DOHH2 (cell line): ENCODE results near the gene CTU1.

Experiments used
- H3F3A ChIP-seq: fragments of 200-600 bp; sonication (generic), shearing (Covaris generic); 2 replicates; pipeline ENCODE4 v1.6.0; 2016; ENCODE audit warnings: antibody characterized with exemption, mild to moderate bottlenecking; ENCODE audit not compliant: control insufficient read depth, insufficient read depth
- H3K27ac ChIP-seq: fragments of 200-600 bp; sonication (generic); 2 replicates; pipeline ENCODE4 v1.5.1; 2014; ENCODE audit warnings: low read depth, mild to moderate bottlenecking, low read length, moderate library complexity
- H3K27me3 ChIP-seq: fragments of 200-600 bp; sonication (generic); 2 replicates; pipeline ENCODE4 v1.6.1; 2014; ENCODE audit warnings: mild to moderate bottlenecking, low read length, mixed read lengths; ENCODE audit not compliant: control insufficient read depth
- H3K36me3 ChIP-seq: fragments of 200-600 bp; sonication (generic); 2 replicates; pipeline ENCODE4 v1.6.1; 2014; ENCODE audit warnings: mild to moderate bottlenecking, low read length, moderate library complexity, mixed read lengths; ENCODE audit not compliant: control insufficient read depth
- H3K4me1 ChIP-seq: fragments of 200-600 bp; sonication (generic); 2 replicates; pipeline ENCODE4 v1.6.1; 2014; ENCODE audit warnings: mild to moderate bottlenecking, low read length, mixed read lengths; ENCODE audit not compliant: control insufficient read depth
- H3K4me2 ChIP-seq: fragments of 200-600 bp; sonication (generic); 2 replicates; pipeline ENCODE4 v1.6.0; 2014; ENCODE audit warnings: mild to moderate bottlenecking, low read length, moderate library complexity
- H3K4me3 ChIP-seq: fragments of 200-600 bp; sonication (generic); 2 replicates; pipeline ENCODE4 v1.5.1; 2014; ENCODE audit warnings: mild to moderate bottlenecking, low read length, mixed read lengths
- H3K79me2 ChIP-seq: fragments of 200-600 bp; sonication (generic); 2 replicates; pipeline ENCODE4 v1.6.1; 2014; ENCODE audit warnings: mild to moderate bottlenecking, low read length, mixed read lengths; ENCODE audit not compliant: control insufficient read depth
- H3K9me2 ChIP-seq: fragments of 200-600 bp; sonication (generic); replicated peaks from 2 replicates; pipeline ENCODE4 v1.6.1; 2014; ENCODE audit warnings: mild to moderate bottlenecking, low read length, mixed read lengths; ENCODE audit not compliant: control insufficient read depth
- H3K9me3 ChIP-seq: fragments of 200-600 bp; sonication (generic); 2 replicates; pipeline ENCODE4 v1.6.1; 2014; ENCODE audit warnings: antibody characterized with exemption, low read length, mixed read lengths; ENCODE audit not compliant: control insufficient read depth, insufficient read depth
- H4K20me1 ChIP-seq: fragments of 200-600 bp; sonication (generic); 2 replicates; pipeline ENCODE4 v1.6.0; 2014; ENCODE audit warnings: low read depth, mild to moderate bottlenecking, antibody characterized with exemption, low read length, moderate library complexity; ENCODE audit not compliant: control insufficient read depth, insufficient read depth
- CTCF ChIP-seq: fragments of 200-600 bp; sonication (generic); IDR thresholded peaks from one replicate; pipeline ENCODE4 v1.5.1; 2014; ENCODE audit warnings: antibody characterized with exemption, mild to moderate bottlenecking, low read depth, low read length; ENCODE audit not compliant: poor library complexity, severe bottlenecking
- EZH2phosphoT487 ChIP-seq: fragments of 200-600 bp; sonication (generic); IDR thresholded peaks from 2 replicates; pipeline ENCODE4 v1.6.1; 2017; ENCODE audit warnings: borderline replicate concordance, mild to moderate bottlenecking, antibody characterized with exemption, low read length, moderate library complexity, mixed read lengths

CTU1 gene

GRCh38 chr19:51097796-51098195, 10.4 kb downstream of the CTU1 start:
- Histone ChIP-seq H3K9me2 (no peaks in the 10 kb centered on the region), H3K4me1 (peaks cover 6% of the 10 kb centered on the region), H3F3A (no peaks in the 10 kb centered on the region), H4K20me1 (no peaks in the 10 kb centered on the region), H3K36me3 (peaks cover 26% of the 10 kb centered on the region), H3K9me3 (no peaks in the 10 kb centered on the region), H3K27me3 (no peaks in the 10 kb centered on the region), H3K27ac (no peak overlapping the region), H3K4me2 (no peak overlapping the region), H3K4me3 (no peak overlapping the region), H3K79me2 (peaks cover 11% of the 10 kb centered on the region)
- no peak for TF ChIP-seq CTCF
- TF ChIP-seq EZH2phosphoT487, result no peak

- Histone ChIP-seq H3K79me2 (peaks cover 6% of the 10 kb centered on the region; the same call in 1 of the 2 replicates), H3K9me3 (no peaks in the 10 kb centered on the region), H3K27me3 (no peaks in the 10 kb centered on the region), H3K4me1 (peaks cover 6% of the 10 kb centered on the region), H4K20me1 (no peaks in the 10 kb centered on the region), H3K4me2 (no peak overlapping the region), H3K9me2 (no peaks in the 10 kb centered on the region), H3F3A (no peaks in the 10 kb centered on the region), H3K27ac (no peak overlapping the region), H3K36me3 (peaks cover 21% of the 10 kb centered on the region), H3K4me3 (no peak overlapping the region)
- TF ChIP-seq CTCF, result peak; percentile 67
- TF ChIP-seq EZH2phosphoT487, result no peak
These were observed 11.0 kb downstream of the CTU1 start for GRCh38 chr19:51097166-51097738.

GRCh38 chr19:51096473-51097165, 11.6 kb downstream of the CTU1 start:
- H3K27me3 ChIP-seq, result no peaks in the 10 kb centered on the region
- H3K9me3 ChIP-seq, result no peaks in the 10 kb centered on the region
- no peak overlapping the region for H3K4me3 ChIP-seq
- H3K9me2 ChIP-seq, result no peaks in the 10 kb centered on the region
- no peak overlapping the region for H3K27ac ChIP-seq
- TF ChIP-seq EZH2phosphoT487, result no peak
- peak; percentile 19 for TF ChIP-seq CTCF
- H3K79me2 ChIP-seq, result peaks cover 6% of the 10 kb centered on the region; the same call in 1 of the 2 replicates
- peaks cover 6% of the 10 kb centered on the region for H3K4me1 ChIP-seq
- no peaks in the 10 kb centered on the region for H3F3A ChIP-seq
- no peak overlapping the region for H3K4me2 ChIP-seq
- no peaks in the 10 kb centered on the region for H4K20me1 ChIP-seq
- peaks cover 19% of the 10 kb centered on the region for H3K36me3 ChIP-seq
